Hematopoietic multipotent progenitor cell treated with erythropoietin and hydrocortisone succinate and interleukin-3 and kit ligand, for 6 days (in vitro differentiated cells): ENCODE data around the gene DMXL2.

Experiments
- DNase-seq: peaks from one replicate; pipeline ENCODE4 v3.0.0-alpha.2; 2015

Gene DMXL2

DNA sequence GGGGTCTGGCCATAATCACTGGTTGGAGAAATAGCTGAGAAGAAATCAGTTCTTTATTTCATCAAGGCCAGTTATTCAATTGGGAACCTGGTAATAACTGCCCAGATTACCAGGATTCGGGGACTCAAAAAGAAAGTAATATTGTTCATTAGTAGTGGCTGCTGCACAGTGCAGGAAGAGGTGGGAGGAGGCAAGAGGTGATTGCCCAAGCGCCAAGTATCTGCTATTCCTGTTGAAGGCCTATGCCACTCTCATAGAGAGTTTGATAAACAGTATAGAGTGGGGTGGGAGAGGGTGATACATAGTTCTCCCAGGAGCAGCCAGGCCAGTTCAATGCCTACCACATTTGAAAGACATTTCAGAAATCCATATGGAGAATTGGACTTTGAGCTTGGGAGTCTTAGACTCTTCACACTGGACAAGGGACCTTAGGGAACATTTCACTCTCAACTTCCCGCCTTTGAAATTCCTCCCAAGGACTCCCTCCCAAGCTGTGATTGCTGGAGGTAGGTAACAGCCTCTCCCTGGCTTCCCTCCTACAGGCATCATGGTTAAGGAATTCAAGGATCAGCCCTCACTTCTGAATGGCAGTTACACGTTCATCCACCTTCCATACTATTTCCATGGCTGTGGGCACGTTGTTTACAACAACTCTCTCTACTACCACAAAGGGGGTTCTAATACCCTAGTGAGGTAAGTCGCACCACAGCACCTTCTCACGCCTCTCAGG is 221.4 kb downstream of the DMXL2 start:
- no peak for DNase-seq

DNA sequence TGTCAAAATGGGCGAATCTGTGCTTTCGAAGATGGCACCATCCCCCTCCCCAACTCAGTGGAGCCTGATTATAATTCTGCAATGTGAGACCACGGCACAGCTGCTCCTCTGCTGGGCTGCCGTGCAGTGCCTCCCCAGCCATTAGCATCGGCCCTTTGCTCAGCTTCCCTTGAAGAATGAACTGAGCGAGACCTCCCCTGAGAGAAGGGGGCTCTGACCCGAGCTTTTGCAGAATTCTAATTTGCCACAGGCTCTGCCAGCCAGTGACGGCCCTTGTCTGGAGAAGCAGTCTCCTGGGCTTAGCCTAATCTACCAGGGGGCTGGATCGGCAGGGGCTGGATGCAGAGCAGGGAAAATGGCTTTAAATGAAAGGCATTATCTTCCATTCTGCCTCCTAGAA is 223.9 kb downstream of the DMXL2 start:
- DNase-seq = no peak
